ENCODE results near the gene OCRL. TPM values are rescaled to one million over a fixed set of nuclear protein-coding genes. Genes with fewer than 3 reads are reported as not detected.
A peak's percentile ranks its signal among the peaks of the same experiment; 100 is the strongest.

The OCRL gene
- total RNA-seq, 1 donor from 2014 or later, result 24.2 TPM

DNA sequence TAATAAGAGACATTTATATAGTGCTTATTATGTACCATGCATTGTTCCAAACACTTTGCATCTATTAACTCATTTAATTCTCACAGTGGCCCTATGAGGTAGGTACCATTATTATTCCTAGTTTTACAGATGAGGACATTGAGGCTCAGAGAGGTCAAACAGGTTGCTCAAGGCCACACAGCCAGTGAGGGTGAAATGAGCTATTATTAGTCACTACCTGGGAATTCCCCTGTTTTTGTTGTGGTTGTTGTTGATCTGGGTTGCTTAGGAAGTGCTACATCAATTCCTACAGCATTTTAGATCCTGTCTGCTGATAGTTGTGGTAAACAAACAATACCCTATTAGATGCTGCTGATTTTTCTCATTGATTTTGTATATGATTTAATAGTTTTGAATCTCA is 73.5 kb downstream of the OCRL start:
- no peak overlapping the region for H3K4me3 Mint-ChIP-seq (ENCODE audit: unreplicated experiment)
- no peaks in the 10 kb centered on the region for H3K4me1 Mint-ChIP-seq (ENCODE audit: unreplicated experiment)

DNA sequence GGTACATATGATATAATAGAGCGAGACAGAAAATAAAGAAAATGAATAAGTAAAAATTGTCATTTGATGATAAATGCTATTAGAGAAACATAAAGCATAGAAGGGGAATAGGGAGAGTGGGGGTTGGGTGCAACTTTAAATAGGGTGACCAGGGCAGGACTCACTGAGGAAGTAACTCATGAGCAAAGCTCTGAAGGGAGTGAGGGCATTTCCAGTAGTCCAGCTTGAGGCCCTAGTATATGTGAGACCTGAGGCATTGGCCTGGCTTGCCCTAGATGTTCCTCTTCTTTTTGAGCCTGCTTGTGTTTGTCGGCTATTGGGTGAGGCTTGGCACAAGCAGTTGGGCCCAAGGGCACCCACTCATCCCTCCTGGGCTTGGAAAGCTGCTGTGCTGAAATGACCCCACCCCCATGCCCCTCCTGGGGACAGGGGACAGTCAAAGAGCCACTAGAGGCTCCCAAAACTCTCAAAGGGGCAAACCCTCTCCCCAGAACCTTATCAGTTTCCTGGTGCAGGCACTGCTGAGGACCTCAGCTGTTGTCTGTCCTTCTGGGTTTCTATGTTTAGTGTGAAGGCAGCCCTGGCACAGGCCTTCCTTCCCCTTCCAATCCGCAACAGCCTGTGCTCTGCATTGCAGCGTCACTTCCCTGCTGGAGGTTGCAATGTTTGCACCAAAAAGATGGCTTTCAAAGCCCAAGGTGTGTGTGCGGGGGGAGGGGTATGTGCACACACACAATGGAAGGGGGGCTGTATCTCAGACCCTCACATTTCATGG is 74.6 kb downstream of the OCRL start:
- no peaks in the 10 kb centered on the region for H3K4me1 Mint-ChIP-seq (ENCODE audit: unreplicated experiment)
- H3K9me3 Mint-ChIP-seq (ENCODE audit: unreplicated experiment), result no peaks in the 10 kb centered on the region
- no peaks in the 10 kb centered on the region for H3K36me3 Mint-ChIP-seq (ENCODE audit: low read depth, unreplicated experiment)
- H3K27me3 Mint-ChIP-seq (ENCODE audit: unreplicated experiment), result no peaks in the 10 kb centered on the region
- peak overlapping the region; percentile 30 for H3K27ac Mint-ChIP-seq (ENCODE audit: unreplicated experiment)
- no peak for DNase-seq (ENCODE audit: low spot score)
- no peak overlapping the region for H3K4me3 Mint-ChIP-seq (ENCODE audit: unreplicated experiment)
- TF ChIP-seq, protein P1, sequence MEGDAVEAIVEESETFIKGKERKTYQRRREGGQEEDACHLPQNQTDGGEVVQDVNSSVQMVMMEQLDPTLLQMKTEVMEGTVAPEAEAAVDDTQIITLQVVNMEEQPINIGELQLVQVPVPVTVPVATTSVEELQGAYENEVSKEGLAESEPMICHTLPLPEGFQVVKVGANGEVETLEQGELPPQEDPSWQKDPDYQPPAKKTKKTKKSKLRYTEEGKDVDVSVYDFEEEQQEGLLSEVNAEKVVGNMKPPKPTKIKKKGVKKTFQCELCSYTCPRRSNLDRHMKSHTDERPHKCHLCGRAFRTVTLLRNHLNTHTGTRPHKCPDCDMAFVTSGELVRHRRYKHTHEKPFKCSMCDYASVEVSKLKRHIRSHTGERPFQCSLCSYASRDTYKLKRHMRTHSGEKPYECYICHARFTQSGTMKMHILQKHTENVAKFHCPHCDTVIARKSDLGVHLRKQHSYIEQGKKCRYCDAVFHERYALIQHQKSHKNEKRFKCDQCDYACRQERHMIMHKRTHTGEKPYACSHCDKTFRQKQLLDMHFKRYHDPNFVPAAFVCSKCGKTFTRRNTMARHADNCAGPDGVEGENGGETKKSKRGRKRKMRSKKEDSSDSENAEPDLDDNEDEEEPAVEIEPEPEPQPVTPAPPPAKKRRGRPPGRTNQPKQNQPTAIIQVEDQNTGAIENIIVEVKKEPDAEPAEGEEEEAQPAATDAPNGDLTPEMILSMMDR (IDR thresholded peaks at IDR 0.05; ENCODE audit: unreplicated experiment), result no peak

More for the DNA sequence above, 73.5 kb downstream of the OCRL start:
- Mint-ChIP-seq H3K27ac (ENCODE audit: unreplicated experiment) (peak overlapping the region; percentile 30), H3K36me3 (ENCODE audit: low read depth, unreplicated experiment) (no peaks in the 10 kb centered on the region), H3K9me3 (ENCODE audit: unreplicated experiment) (no peaks in the 10 kb centered on the region), H3K27me3 (ENCODE audit: unreplicated experiment) (no peaks in the 10 kb centered on the region)
- DNase-seq (ENCODE audit: low spot score), result no peak
- TF ChIP-seq, protein P1 (IDR thresholded peaks at IDR 0.05; ENCODE audit: unreplicated experiment), result no peak

DNA sequence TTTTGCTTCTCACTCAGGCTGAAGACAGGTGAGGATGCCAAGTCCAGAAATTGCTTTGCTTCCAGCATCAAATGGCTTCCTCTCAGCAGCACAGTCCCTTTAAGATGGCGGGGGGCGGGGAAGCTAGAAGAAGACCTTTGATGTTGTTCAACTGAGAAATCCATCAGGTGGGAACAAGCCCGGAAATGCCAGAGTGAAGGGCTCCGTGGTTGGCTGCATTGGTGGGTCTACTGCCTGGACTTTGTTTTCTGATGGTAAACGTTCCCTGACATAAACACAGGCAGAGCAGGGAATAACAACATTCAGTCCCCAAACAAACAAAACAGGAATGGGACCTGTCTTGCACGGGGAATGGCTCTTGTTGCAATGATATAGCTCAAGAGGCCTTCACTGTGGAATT is 77.4 kb downstream of the OCRL start:
- H3K4me3 Mint-ChIP-seq (ENCODE audit: unreplicated experiment), result no peak overlapping the region
- H3K4me1 Mint-ChIP-seq (ENCODE audit: unreplicated experiment), result no peaks in the 10 kb centered on the region
- no peak overlapping the region for H3K27ac Mint-ChIP-seq (ENCODE audit: unreplicated experiment)
- no peaks in the 10 kb centered on the region for H3K27me3 Mint-ChIP-seq (ENCODE audit: unreplicated experiment)
- TF ChIP-seq, protein P1 (IDR thresholded peaks at IDR 0.05; ENCODE audit: unreplicated experiment), result no peak
- H3K36me3 Mint-ChIP-seq (ENCODE audit: low read depth, unreplicated experiment), result no peaks in the 10 kb centered on the region
- DNase-seq (ENCODE audit: low spot score), result no peak
- H3K9me3 Mint-ChIP-seq (ENCODE audit: unreplicated experiment), result no peaks in the 10 kb centered on the region

DNA sequence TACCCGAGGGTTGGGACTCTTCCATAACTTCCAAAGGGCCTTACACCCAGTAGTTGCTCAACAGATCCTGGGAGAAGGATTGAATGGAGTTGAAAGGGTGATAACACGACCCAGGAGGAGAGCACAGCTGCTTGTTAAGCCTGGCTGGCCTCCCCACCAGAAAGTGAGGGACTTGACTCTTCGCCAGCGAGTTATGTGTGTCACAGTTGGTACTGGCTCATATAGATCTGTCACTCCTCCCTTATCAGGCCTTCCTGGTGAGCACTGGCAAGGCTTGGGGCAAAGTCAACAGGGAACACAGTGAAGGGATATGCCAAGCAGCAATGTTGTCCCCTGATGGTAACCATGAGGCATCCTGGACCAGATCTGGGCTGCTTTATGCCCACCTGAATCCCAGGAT is 78.9 kb downstream of the OCRL start:
- TF ChIP-seq, protein P1 (IDR thresholded peaks at IDR 0.05; ENCODE audit: unreplicated experiment), result no peak
- H3K36me3 Mint-ChIP-seq (ENCODE audit: low read depth, unreplicated experiment), result no peaks in the 10 kb centered on the region
- no peak overlapping the region for H3K27ac Mint-ChIP-seq (ENCODE audit: unreplicated experiment)
- DNase-seq (ENCODE audit: low spot score), result no peak
- no peaks in the 10 kb centered on the region for H3K27me3 Mint-ChIP-seq (ENCODE audit: unreplicated experiment)
- no peaks in the 10 kb centered on the region for H3K9me3 Mint-ChIP-seq (ENCODE audit: unreplicated experiment)
- H3K4me3 Mint-ChIP-seq (ENCODE audit: unreplicated experiment), result no peak overlapping the region
- no peaks in the 10 kb centered on the region for H3K4me1 Mint-ChIP-seq (ENCODE audit: unreplicated experiment)

DNA sequence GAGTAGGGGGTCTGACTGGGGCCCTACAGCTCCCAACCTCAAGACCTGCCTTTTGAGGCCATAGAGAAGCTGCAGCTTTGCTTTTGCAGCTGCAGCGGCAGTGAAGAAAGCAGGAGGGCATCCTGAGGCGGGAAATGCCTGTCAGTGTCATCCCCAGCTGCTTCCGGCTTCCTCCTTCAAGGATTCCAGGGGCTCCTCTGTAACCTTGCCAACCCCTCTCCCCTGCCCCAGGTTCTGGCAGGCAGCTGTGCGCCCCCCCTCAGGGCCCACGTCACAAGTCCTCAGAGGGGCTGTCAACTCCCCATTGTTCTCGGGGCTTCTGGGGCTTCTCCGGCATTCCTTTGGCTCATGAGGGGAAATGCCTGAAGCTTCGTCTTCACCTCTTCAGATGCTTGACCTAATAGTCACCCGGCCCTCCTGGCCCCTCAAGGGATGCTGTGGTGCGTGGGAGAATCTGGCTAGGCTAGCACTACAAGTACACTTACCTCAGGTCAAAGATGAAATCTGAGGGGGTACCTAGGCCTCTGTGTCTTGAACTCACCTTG is 82.8 kb downstream of the OCRL start:
- TF ChIP-seq, protein P1 (IDR thresholded peaks at IDR 0.05; ENCODE audit: unreplicated experiment), result no peak
- H3K36me3 Mint-ChIP-seq (ENCODE audit: low read depth, unreplicated experiment), result no peaks in the 10 kb centered on the region
- peak; percentile 56 for DNase-seq (ENCODE audit: low spot score)
- peak overlapping the region; percentile 70 for H3K27ac Mint-ChIP-seq (ENCODE audit: unreplicated experiment)
- H3K4me3 Mint-ChIP-seq (ENCODE audit: unreplicated experiment), result no peak overlapping the region
- H3K4me1 Mint-ChIP-seq (ENCODE audit: unreplicated experiment), result no peaks in the 10 kb centered on the region
- H3K9me3 Mint-ChIP-seq (ENCODE audit: unreplicated experiment), result no peaks in the 10 kb centered on the region
- H3K27me3 Mint-ChIP-seq (ENCODE audit: unreplicated experiment), result no peaks in the 10 kb centered on the region

All from endothelial cell (in vitro differentiated cells).